PC-3 (cell line): ENCODE measurements around the gene MOB3A. TPM values are rescaled to one million over a fixed set of nuclear protein-coding genes. Genes with fewer than 3 reads are reported as not detected.

ENCODE experiments used
- ATAC-seq: fragments of 200-7000 bp; cut with Tn5 transposase; 2 replicates; pipeline ENCODE4 v1.9.1; 2020; ENCODE audit warnings: mild to moderate bottlenecking, moderate library complexity
- BruUV-seq: library from RNA; stranded (reverse); fragments of 400-500 nt; replicated peaks from 2 replicates; lab custom pipeline; 2021; lab: Mats Ljungman, UMichigan
- CTCF ChIA-PET: fragments of 300-600 bp; sonication (Branson Sonifier 250); formaldehyde crosslinking; loops from one replicate; lab custom pipeline; 2022; ENCODE audit warnings: antibody characterized with exemption; lab: Charles Lee
- POLR2A ChIA-PET: fragments of 300-600 bp; sonication (Branson Sonifier 250); formaldehyde crosslinking; loops from one replicate; lab custom pipeline; 2022; ENCODE audit warnings: antibody characterized with exemption; ENCODE audit not compliant: unreplicated experiment; lab: Charles Lee
- DNase-seq: peaks from one replicate; pipeline ENCODE4 v3.0.0-alpha.2; 2015
- H2AFZ ChIP-seq: fragments of 300-600 bp; sonication (generic); 2 replicates; pipeline ENCODE4 v1.6.0; 2016; ENCODE audit warnings: antibody characterized with exemption, low read length
- H3F3A ChIP-seq: fragments of 300-600 bp; sonication (generic); one replicate; pipeline ENCODE4 v1.6.0; 2017; ENCODE audit warnings: antibody characterized with exemption, low read length, control low read depth, mild to moderate bottlenecking; ENCODE audit not compliant: unreplicated experiment
- H3K27ac ChIP-seq: fragments of 300-600 bp; sonication (generic); 2 replicates; pipeline ENCODE4 v1.5.1; 2016; ENCODE audit warnings: mild to moderate bottlenecking, low read length
- H3K27me3 ChIP-seq: fragments of 300-600 bp; sonication (generic); 2 replicates; pipeline ENCODE4 v1.6.1; 2016; ENCODE audit warnings: low read length, mixed read lengths
- H3K36me3 ChIP-seq: fragments of 300-600 bp; sonication (generic); 2 replicates; pipeline ENCODE4 v1.6.1; 2016; ENCODE audit warnings: low read depth, mixed run types, low read length, mixed read lengths
- H3K4me1 ChIP-seq: fragments of 300-600 bp; sonication (generic); 2 replicates; pipeline ENCODE4 v1.5.1; 2016; ENCODE audit warnings: low read length; ENCODE audit not compliant: insufficient read depth
- H3K4me2 ChIP-seq: fragments of 300-600 bp; sonication (generic); 2 replicates; pipeline ENCODE4 v1.6.0; 2016; ENCODE audit warnings: low read length
- H3K4me3 ChIP-seq: fragments of 300-600 bp; sonication (generic); 2 replicates; pipeline ENCODE4 v1.5.1; 2016; ENCODE audit warnings: mild to moderate bottlenecking, low read length, mixed read lengths
- H3K79me2 ChIP-seq: fragments of 300-600 bp; sonication (generic); 2 replicates; pipeline ENCODE4 v1.6.1; 2017; ENCODE audit warnings: low read length, mixed read lengths
- H3K9ac ChIP-seq: fragments of 300-600 bp; sonication (generic); 2 replicates; pipeline ENCODE4 v1.6.0; 2016; ENCODE audit warnings: mild to moderate bottlenecking, low read length
- H3K9me2 ChIP-seq: fragments of 300-600 bp; sonication (generic); replicated peaks from 2 replicates; pipeline ENCODE4 v1.6.1; 2016; ENCODE audit warnings: mixed run types, low read length, mixed read lengths
- H3K9me3 ChIP-seq: fragments of 300-600 bp; sonication (generic); 2 replicates; pipeline ENCODE4 v1.6.1; 2016; ENCODE audit warnings: low read length, mixed read lengths
- H4K20me1 ChIP-seq: fragments of 300-600 bp; sonication (generic); 2 replicates; pipeline ENCODE4 v1.6.1; 2016; ENCODE audit warnings: low read length, mixed read lengths
- EZH2 ChIP-seq: fragments of 300-600 bp; sonication (generic); IDR thresholded peaks from one replicate; pipeline ENCODE4 v1.6.1; 2017; ENCODE audit warnings: antibody characterized with exemption, mild to moderate bottlenecking, low read length; ENCODE audit not compliant: unreplicated experiment
- EZH2phosphoT487 ChIP-seq: fragments of 300-600 bp; sonication (generic); IDR thresholded peaks from 2 replicates; pipeline ENCODE4 v1.6.1; 2018; ENCODE audit warnings: mild to moderate bottlenecking, antibody characterized with exemption, low read length, borderline replicate concordance
- intact Hi-C: fragments of 100-400 bp; cut with micrococcal nuclease; formaldehyde crosslinking; loops from 2 replicates; pipeline ENCODE4 v1.9.0; 2023
- total RNA-seq: library from RNA; depleted of rRNA; stranded (reverse); fragments of >200 nt; gene quantifications from 2 replicates; pipeline ENCODE4 v1.2.3, GENCODE V29; 2014
- TF ChIP-seq, protein P1 (sequence below): fragments of 300-600 bp; sonication (generic); conservative IDR thresholded peaks from 2 replicates; pipeline ENCODE4 v1.5.1; 2017; ENCODE audit warnings: antibody characterized with exemption, low read depth, mild to moderate bottlenecking, low read length

Gene MOB3A
- total RNA-seq, 1 experiment from 2014 or later: 15.1 TPM

DNA sequence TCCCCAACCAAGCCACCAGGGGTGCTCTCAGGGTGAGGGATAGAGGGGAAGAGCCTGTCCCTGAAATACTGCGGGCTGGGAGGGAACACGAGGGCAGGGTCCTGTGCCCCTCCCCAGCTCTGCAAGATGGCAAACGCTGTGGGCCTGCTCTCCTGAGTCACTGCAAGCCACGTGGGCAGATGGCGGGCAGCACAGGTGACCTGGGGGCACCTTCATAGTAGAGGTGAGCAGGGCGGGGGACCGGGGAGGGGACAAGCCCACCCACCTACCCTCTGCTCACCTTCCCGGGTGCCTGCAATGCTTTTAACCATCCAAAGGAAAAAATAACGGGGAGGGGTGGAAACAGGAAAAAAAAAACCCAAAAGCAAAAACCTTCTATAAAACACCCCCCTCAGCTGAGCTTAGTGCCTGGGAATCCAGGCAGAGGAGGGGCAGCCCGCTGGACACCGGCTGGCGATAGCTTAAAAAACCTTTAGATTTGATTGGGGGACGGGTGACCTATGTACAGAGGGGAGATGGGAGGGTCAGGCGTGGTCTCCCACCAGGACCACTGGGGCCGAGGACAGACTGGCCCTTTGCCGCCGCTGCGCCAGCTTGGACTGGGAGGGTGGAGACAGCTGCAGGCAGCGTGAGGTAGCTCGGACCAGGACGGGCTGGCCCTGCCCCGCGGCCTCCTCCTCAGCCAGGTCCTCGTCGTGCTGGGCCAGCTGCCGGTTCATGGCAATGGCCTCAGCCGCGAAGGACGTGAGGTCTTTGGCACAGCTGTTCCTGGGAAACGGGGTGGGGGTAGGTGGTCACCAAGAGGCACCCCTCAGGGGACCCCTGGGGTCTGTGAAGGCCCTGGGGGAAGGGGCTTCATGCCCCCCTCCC, 56.8 kb downstream of the MOB3A start:
- Histone ChIP-seq H3K27me3 (no peaks in the 10 kb centered on the region), H3K9me3 (no peaks in the 10 kb centered on the region), H3K4me2 (no peak overlapping the region), H3K4me1 (no peaks in the 10 kb centered on the region), H3K4me3 (no peak overlapping the region), H2AFZ (no peak overlapping the region), H3K79me2 (no peaks in the 10 kb centered on the region), H4K20me1 (no peaks in the 10 kb centered on the region), H3K36me3 (peaks cover 2% of the 10 kb centered on the region; the same call in 1 of the 2 replicates), H3K9me2 (no peaks in the 10 kb centered on the region), H3K27ac (no peak overlapping the region), H3F3A (no peaks in the 10 kb centered on the region), H3K9ac (no peak overlapping the region)
- intact Hi-C loops: no loop called here
- DNase-seq (no peak), ATAC-seq (no peak)
- no TSS peak for BruUV-seq
- POLR2A ChIA-PET: no interaction called here
- TF ChIP-seq, protein P1, sequence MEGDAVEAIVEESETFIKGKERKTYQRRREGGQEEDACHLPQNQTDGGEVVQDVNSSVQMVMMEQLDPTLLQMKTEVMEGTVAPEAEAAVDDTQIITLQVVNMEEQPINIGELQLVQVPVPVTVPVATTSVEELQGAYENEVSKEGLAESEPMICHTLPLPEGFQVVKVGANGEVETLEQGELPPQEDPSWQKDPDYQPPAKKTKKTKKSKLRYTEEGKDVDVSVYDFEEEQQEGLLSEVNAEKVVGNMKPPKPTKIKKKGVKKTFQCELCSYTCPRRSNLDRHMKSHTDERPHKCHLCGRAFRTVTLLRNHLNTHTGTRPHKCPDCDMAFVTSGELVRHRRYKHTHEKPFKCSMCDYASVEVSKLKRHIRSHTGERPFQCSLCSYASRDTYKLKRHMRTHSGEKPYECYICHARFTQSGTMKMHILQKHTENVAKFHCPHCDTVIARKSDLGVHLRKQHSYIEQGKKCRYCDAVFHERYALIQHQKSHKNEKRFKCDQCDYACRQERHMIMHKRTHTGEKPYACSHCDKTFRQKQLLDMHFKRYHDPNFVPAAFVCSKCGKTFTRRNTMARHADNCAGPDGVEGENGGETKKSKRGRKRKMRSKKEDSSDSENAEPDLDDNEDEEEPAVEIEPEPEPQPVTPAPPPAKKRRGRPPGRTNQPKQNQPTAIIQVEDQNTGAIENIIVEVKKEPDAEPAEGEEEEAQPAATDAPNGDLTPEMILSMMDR: no peak
- TF ChIP-seq EZH2phosphoT487 (no peak), EZH2 (no peak)
- CTCF ChIA-PET: no interaction called here

DNA sequence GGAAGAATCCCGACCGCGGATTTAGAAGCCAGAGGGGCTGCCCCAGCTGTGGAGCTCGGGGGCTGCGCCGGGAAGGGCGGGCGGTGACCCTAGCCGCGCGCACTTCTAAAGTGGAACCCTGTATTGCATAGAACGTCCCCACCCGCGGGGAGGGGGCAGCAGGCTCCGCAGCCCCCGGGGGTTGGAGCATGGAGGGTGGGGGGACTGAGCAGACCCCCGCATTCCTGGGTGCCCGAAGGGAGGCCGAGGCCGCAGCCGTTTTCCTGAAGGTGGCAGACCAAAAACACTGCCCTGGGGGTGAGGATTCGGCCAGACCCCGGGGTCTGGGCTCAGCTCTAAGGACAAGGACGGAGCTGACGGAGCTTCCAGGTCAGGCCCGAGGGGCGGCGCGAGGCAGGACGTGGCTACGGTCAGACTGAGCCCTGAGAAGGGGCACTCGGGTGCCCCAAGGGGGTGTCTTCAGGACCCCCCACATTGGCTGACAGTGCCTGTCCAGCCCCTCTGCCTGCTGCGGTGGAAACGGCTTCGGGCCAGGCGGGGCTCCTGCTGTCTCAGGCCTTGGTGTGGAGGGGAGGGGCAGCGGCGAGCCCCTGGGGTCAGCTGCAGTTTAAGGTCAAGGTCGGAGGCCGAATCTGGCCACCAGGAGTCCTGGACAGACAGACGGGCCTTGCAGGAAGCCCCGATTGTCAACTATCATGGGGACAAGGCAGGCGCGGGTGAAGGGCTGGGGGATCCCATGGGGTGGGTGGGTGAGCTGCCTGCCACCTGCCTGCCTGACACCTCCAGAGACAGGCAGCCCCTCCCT, 57.6 kb downstream of the MOB3A start:
- H2AFZ ChIP-seq: no peak overlapping the region
- TF ChIP-seq EZH2: no peak
- TF ChIP-seq EZH2phosphoT487: no peak
- no peaks in the 10 kb centered on the region for H4K20me1 ChIP-seq
- no peaks in the 10 kb centered on the region for H3K4me1 ChIP-seq
- peaks cover 2% of the 10 kb centered on the region; the same call in 1 of the 2 replicates for H3K36me3 ChIP-seq
- no TSS peak for BruUV-seq
- no peaks in the 10 kb centered on the region for H3K9me2 ChIP-seq
- no peak overlapping the region for H3K4me3 ChIP-seq
- H3K9me3 ChIP-seq: no peaks in the 10 kb centered on the region
- H3K27ac ChIP-seq: no peak overlapping the region
- CTCF ChIA-PET: no interaction called here
- DNase-seq (no peak), ATAC-seq (no peak)
- no peak overlapping the region for H3K4me2 ChIP-seq
- no peak overlapping the region for H3K9ac ChIP-seq
- H3F3A ChIP-seq: no peaks in the 10 kb centered on the region
- POLR2A ChIA-PET: no interaction called here
- intact Hi-C loops: no loop called here
- no peaks in the 10 kb centered on the region for H3K27me3 ChIP-seq
- no peaks in the 10 kb centered on the region for H3K79me2 ChIP-seq

DNA sequence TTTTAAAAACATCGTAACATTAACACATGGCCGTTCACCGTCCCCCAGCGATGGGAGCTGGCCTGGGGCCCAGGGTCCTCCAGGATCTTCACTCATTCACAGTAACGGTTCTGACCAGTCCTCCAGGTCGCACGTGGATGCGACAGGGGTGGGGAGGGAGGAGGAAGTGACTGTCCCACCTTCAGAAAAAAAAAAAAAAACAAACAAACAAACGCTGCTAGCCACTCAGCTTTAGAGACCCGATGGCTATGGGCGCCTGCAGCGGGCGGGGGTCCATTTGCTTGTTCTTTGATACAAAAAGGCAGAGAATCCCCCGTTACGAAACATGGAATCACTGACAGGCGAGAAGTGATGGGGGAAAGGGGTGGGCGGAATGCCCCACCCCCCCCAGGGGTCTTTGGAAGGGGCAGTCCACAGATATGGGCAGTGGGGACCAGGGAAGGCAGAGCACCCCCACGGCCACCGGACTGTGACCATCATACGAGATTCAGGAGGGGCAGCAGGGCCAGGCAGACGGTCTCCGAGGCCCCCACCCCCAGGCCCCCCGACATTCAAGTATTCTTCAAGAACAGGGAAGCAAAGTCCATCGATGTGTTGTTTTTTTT, 58.4 kb downstream of the MOB3A start:
- ChIA-PET CTCF (no interaction called here), POLR2A (no interaction called here)
- BruUV-seq: TSS peak; percentile 31
- no peaks in the 10 kb centered on the region for H3K27me3 ChIP-seq
- TF ChIP-seq, protein P1: no peak
- TF ChIP-seq EZH2 (no peak), EZH2phosphoT487 (no peak)
- H3K9ac ChIP-seq: no peak overlapping the region
- no peak overlapping the region for H3K27ac ChIP-seq
- no peak overlapping the region for H3K4me3 ChIP-seq
- H3F3A ChIP-seq: no peaks in the 10 kb centered on the region
- no peak for DNase-seq
- no peaks in the 10 kb centered on the region for H3K9me3 ChIP-seq
- no peaks in the 10 kb centered on the region for H3K9me2 ChIP-seq
- H3K4me2 ChIP-seq: no peak overlapping the region
- H3K4me1 ChIP-seq: peaks cover 1% of the 10 kb centered on the region
- no peaks in the 10 kb centered on the region for H3K79me2 ChIP-seq
- intact Hi-C loops: no loop called here
- peaks cover 2% of the 10 kb centered on the region; the same call in 1 of the 2 replicates for H3K36me3 ChIP-seq
- no peaks in the 10 kb centered on the region for H4K20me1 ChIP-seq
- H2AFZ ChIP-seq: no peak overlapping the region
- no peak for ATAC-seq
